HepG2 (cell line): ENCODE measurements around the gene POMGNT2. TPM values are rescaled to one million over a fixed set of nuclear protein-coding genes. Genes with fewer than 3 reads are reported as not detected.

Experiments used
- ATAC-seq: fragments of 200-7000 bp; cut with Tn5 transposase; 3 replicates; pipeline ENCODE4 v1.9.1; 2020; ENCODE audit warnings: mild to moderate bottlenecking, moderate library complexity
- BruUV-seq: library from RNA; stranded (reverse); fragments of 400-500 nt; replicated peaks from 2 replicates; lab custom pipeline; 2021; lab: Mats Ljungman, UMichigan
- CTCF ChIA-PET: fragments of 300-600 bp; formaldehyde crosslinking; extraction: SDS; loops from one replicate; lab custom pipeline; 2021; ENCODE audit warnings: low total read pairs, inconsistent platforms, low intra/inter-chr PET ratio; lab: Yijun Ruan, JAX
- POLR2A ChIA-PET: fragments of 350-600 bp; sonication (Branson Sonifier 250); formaldehyde crosslinking; loops from one replicate; lab custom pipeline; 2020; ENCODE audit warnings: antibody characterized with exemption, inconsistent platforms; lab: Yijun Ruan, JAX
- DNase-seq: peaks from one replicate; pipeline ENCODE4 v3.0.0-alpha.2; 2015; ENCODE audit warnings: low spot score
- FAIRE-seq: peaks from 3 replicates; lab custom pipeline; 2011; peaks lifted over from hg19 to GRCh38; lab: Jason Lieb, UNC
- H2AFZ ChIP-seq: one replicate; pipeline ENCODE4 v1.6.1; 2011; ENCODE audit warnings: low read length, inconsistent platforms
- H3K27ac ChIP-seq: fragments of 300-600 bp; 3 replicates; pipeline ENCODE4 v1.8.0; 2011; ENCODE audit warnings: mixed run types, mild to moderate bottlenecking, mixed read lengths, low read length, inconsistent platforms; ENCODE audit not compliant: insufficient read depth; ENCODE audit errors: extremely low read length
- H3K27me3 ChIP-seq, 2 experiments: fragments of 200-600 bp in 1 of 2; 2 replicates in 1 of 2; 3 replicates in 1 of 2; pipeline versions ENCODE4 v1.6.0 to v1.8.0; 2011; ENCODE audit warnings: low read length in 2 of 2, mild to moderate bottlenecking in 2 of 2, moderate library complexity in 2 of 2, inconsistent platforms in 1 of 2; ENCODE audit not compliant: insufficient read depth in 2 of 2, control insufficient read depth in 1 of 2
- H3K36me3 ChIP-seq, 2 experiments: fragments of 200-600 bp in 1 of 2; replicated peaks in 1 of 2; 2 replicates in 1 of 2; 3 replicates in 1 of 2; pipeline versions ENCODE4 v1.5.1 to v1.8.0; 2011; ENCODE audit warnings: low read length in 2 of 2, inconsistent platforms in 1 of 2; ENCODE audit not compliant: insufficient read depth in 2 of 2, control insufficient read depth in 1 of 2
- H3K4me1 ChIP-seq: 2 replicates; pipeline ENCODE4 v1.5.1; 2012; ENCODE audit warnings: low read length, inconsistent platforms; ENCODE audit not compliant: insufficient read depth
- H3K4me2 ChIP-seq: 2 replicates; pipeline ENCODE4 v1.6.0; 2011; ENCODE audit warnings: low read depth, low read length, inconsistent platforms
- H3K4me3 ChIP-seq, 3 experiments: fragments of 200-600 bp in 1 of 3; sonication (generic), shearing (Covaris generic) in 1 of 3; replicated peaks in 1 of 3; 2 replicates each; pipeline ENCODE4 v1.5.1; 2011 to 2016; ENCODE audit warnings: low read length in 3 of 3, inconsistent platforms in 2 of 3, low read depth in 2 of 3, mild to moderate bottlenecking in 2 of 3, control low read depth in 1 of 3, mixed read lengths in 1 of 3; ENCODE audit not compliant: insufficient read depth in 1 of 3
- H3K79me2 ChIP-seq: one replicate; pipeline ENCODE4 v1.6.1; 2011; ENCODE audit warnings: low read length, inconsistent platforms; ENCODE audit not compliant: insufficient read depth
- H3K9ac ChIP-seq: 2 replicates; pipeline ENCODE4 v1.6.0; 2011; ENCODE audit warnings: mild to moderate bottlenecking, low read depth, low read length, inconsistent platforms; ENCODE audit not compliant: insufficient read depth
- H3K9me3 ChIP-seq: 2 replicates; pipeline ENCODE4 v1.5.1; 2012; ENCODE audit warnings: mild to moderate bottlenecking, low read length
- H4K20me1 ChIP-seq: 2 replicates; pipeline ENCODE4 v1.6.0; 2011; ENCODE audit warnings: inconsistent platforms, mild to moderate bottlenecking, low read length, moderate library complexity; ENCODE audit not compliant: insufficient read depth
- CENPX ChIP-seq: sonication (generic); formaldehyde crosslinking; IDR thresholded peaks from 2 replicates; pipeline ENCODE4 v1.9.0; 2021; ENCODE audit warnings: mild to moderate bottlenecking, missing genetic modification reagents, moderate library complexity
- IRF1 ChIP-seq: sonication (generic); formaldehyde crosslinking; IDR thresholded peaks from 2 replicates; pipeline ENCODE4 v1.4.0; 2020; ENCODE audit warnings: low read depth, mild to moderate bottlenecking, missing genetic modification reagents
- KLF9 ChIP-seq: IDR thresholded peaks from 2 replicates; pipeline ENCODE4 v1.6.1; 2016; ENCODE audit warnings: low read depth
- NR2C2 ChIP-seq: sonication (generic); formaldehyde crosslinking; IDR thresholded peaks from 2 replicates; pipeline ENCODE4 v1.4.0; 2020; ENCODE audit warnings: missing genetic modification reagents, mild to moderate bottlenecking, moderate library complexity, borderline replicate concordance
- POLR2AphosphoS5 ChIP-seq: IDR thresholded peaks from 2 replicates; pipeline ENCODE4 v1.6.1; 2012; ENCODE audit warnings: low read depth, low read length
- RFX1 ChIP-seq: fragments of 450-650 bp; IDR thresholded peaks from 2 replicates; pipeline ENCODE4 v1.6.1; 2017
- ZBTB43 ChIP-seq: sonication (generic); formaldehyde crosslinking; conservative IDR thresholded peaks from 2 replicates; pipeline ENCODE4 v1.4.0; 2020; ENCODE audit warnings: missing genetic modification reagents
- ZNF136 ChIP-seq: sonication (generic); formaldehyde crosslinking; IDR thresholded peaks from 2 replicates; pipeline ENCODE4 v1.8.1; 2022; ENCODE audit warnings: low read depth, mild to moderate bottlenecking, moderate library complexity, missing genetic modification reagents
- ZNF343 ChIP-seq: sonication (generic); formaldehyde crosslinking; IDR thresholded peaks from 2 replicates; pipeline ENCODE4 v1.4.0; 2020; ENCODE audit warnings: mild to moderate bottlenecking, missing genetic modification reagents
- ZNF367 ChIP-seq: sonication (generic); formaldehyde crosslinking; IDR thresholded peaks from 2 replicates; pipeline ENCODE4 v1.4.0; 2020; ENCODE audit warnings: missing genetic modification reagents, borderline replicate concordance
- ZNF460 ChIP-seq: sonication (generic); formaldehyde crosslinking; IDR thresholded peaks from 2 replicates; pipeline ENCODE4 v1.5.1; 2020; ENCODE audit warnings: missing genetic modification reagents, mild to moderate bottlenecking, borderline replicate concordance
- ZNF484 ChIP-seq: sonication (generic); formaldehyde crosslinking; IDR thresholded peaks from 2 replicates; pipeline ENCODE4 v1.5.1; 2020; ENCODE audit warnings: mild to moderate bottlenecking, low read depth, missing genetic modification reagents, borderline replicate concordance
- ZNF557 ChIP-seq: sonication (generic); formaldehyde crosslinking; IDR thresholded peaks from 2 replicates; pipeline ENCODE4 v1.4.0; 2020; ENCODE audit warnings: missing genetic modification reagents
- ZNF569 ChIP-seq: sonication (generic); formaldehyde crosslinking; IDR thresholded peaks from 2 replicates; pipeline ENCODE4 v1.5.0; 2020; ENCODE audit warnings: mild to moderate bottlenecking, missing genetic modification reagents, moderate library complexity, borderline replicate concordance
- ZNF790 ChIP-seq: sonication (generic); formaldehyde crosslinking; IDR thresholded peaks from 2 replicates; pipeline ENCODE4 v1.8.0; 2022; ENCODE audit warnings: missing genetic modification reagents, mild to moderate bottlenecking, borderline replicate concordance
- WGBS: methylation state at CpG from one replicate; pipeline ENCODE4 v1.1.6; 2017; ENCODE audit warnings: low lambda C conversion rate; 5-methylcytosine and 5-hydroxymethylcytosine counted together
- in situ Hi-C: cut with HindIII; loops from 2 replicates; pipeline ENCODE4 v1.10.0; 2017; ENCODE audit warnings: low pct_unique_long_range_greater_than_20kb; ENCODE audit not compliant: extremely low pct_ligation_motif_present
- intact Hi-C: fragments of 100-400 bp; cut with micrococcal nuclease; formaldehyde crosslinking; loops from one replicate; pipeline ENCODE4 v1.10.0; 2022; ENCODE audit not compliant: unreplicated experiment
- polyA plus RNA-seq, 8 experiments: library from polyadenylated mRNA; depleted of rRNA in 3 of 8; stranded (reverse) in 7 of 8; unstranded in 1 of 8; fragments of >200 nt; fragmentation: Illumina TruSeq in 4 of 8; extraction: Trizol in 4 of 8; gene quantifications; 2 replicates each; pipeline versions ENCODE4 v1.2.1 to v1.2.3, GENCODE V29; 2011 to 2016; ENCODE audit warnings: low read depth in 4 of 8, missing spikeins in 1 of 8, mixed read lengths in 1 of 8; ENCODE audit not compliant: insufficient read depth in 1 of 8
- total RNA-seq, 5 experiments: library from RNA; depleted of rRNA; stranded (reverse); fragments of >200 nt; fragmentation: Illumina TruSeq; extraction: Trizol; gene quantifications; 2 replicates each; pipeline ENCODE4 v1.2.3, GENCODE V29; 2016; ENCODE audit warnings: low read depth in 1 of 5

POMGNT2 gene
- total and polyA plus RNA-seq, 2 of the 13 experiments (the other 11 are each of a cell fraction or from before 2014, with no cell fraction given): 10.5 to 12.4 TPM

GRCh38 chr3:43128464-43128863 lies 22.6 kb upstream of the POMGNT2 start (continued):
- TF ChIP-seq IRF1 (no peak), ZNF569 (CRISPR knock-in tag) (no peak), ZBTB43 (CRISPR knock-in tag) (no peak), ZNF484 (no peak)

GRCh38 chr3:43126536-43126935 lies 20.7 kb upstream of the POMGNT2 start:
- ChIA-PET POLR2A (no interaction called here), CTCF (no interaction called here)
- Histone ChIP-seq H4K20me1 (no peaks in the 10 kb centered on the region), H3K4me2 (no peak overlapping the region), H3K4me3 (no peak overlapping the region), H3K36me3 (no peaks in the 10 kb centered on the region), H3K9me3 (no peaks in the 10 kb centered on the region), H3K4me1 (no peaks in the 10 kb centered on the region), H3K79me2 (no peaks in the 10 kb centered on the region), H3K27ac (no peak overlapping the region), H2AFZ (no peak overlapping the region), H3K9ac (no peak overlapping the region), H3K27me3 (0 out of 5 replicates have a peak, but pooled peaks cover 0 to 4% of the 10 kb centered on the region in 2 experiments)
- TF ChIP-seq ZNF790 (CRISPR knock-in tag) (no peak), NR2C2 (CRISPR knock-in tag) (no peak), CENPX (no peak), ZNF367 (CRISPR knock-in tag) (no peak), POLR2AphosphoS5 (no peak), ZNF343 (CRISPR knock-in tag) (no peak), ZNF557 (CRISPR knock-in tag) (no peak), ZNF460 (CRISPR knock-in tag) (no peak), ZNF136 (CRISPR knock-in tag) (no peak), RFX1 (no peak), KLF9 (no peak)
- 61% methylated on average over 3 of the region's 3 CpGs for WGBS
- BruUV-seq: no TSS peak
- in situ Hi-C loops: no loop called here
- FAIRE-seq (no peak), DNase-seq (no peak), ATAC-seq (no peak)
- intact Hi-C loops: no loop called here
